Measurements from ENCODE around the gene TMEM255B.

- TF ChIP-seq POLR2A (IDR thresholded peaks at IDR 0.05; ENCODE audit: low read length) (no peak), GATA1 (IDR thresholded peaks at IDR 0.05; ENCODE audit: low read depth, low read length) (no peak)
These were observed 32.2 kb downstream of the TMEM255B start for GRCh38 chr13:113791226-113791625.
